Measurements from ENCODE around the gene REXO4. TPM values are rescaled to one million over a fixed set of nuclear protein-coding genes. Genes with fewer than 3 reads are reported as not detected.

The REXO4 gene
- total and polyA plus RNA-seq, 2 of the 13 experiments (the other 11 are each of a cell fraction or from before 2014, with no cell fraction given): 18.5 to 30.4 TPM

- TF ChIP-seq, protein P1, sequence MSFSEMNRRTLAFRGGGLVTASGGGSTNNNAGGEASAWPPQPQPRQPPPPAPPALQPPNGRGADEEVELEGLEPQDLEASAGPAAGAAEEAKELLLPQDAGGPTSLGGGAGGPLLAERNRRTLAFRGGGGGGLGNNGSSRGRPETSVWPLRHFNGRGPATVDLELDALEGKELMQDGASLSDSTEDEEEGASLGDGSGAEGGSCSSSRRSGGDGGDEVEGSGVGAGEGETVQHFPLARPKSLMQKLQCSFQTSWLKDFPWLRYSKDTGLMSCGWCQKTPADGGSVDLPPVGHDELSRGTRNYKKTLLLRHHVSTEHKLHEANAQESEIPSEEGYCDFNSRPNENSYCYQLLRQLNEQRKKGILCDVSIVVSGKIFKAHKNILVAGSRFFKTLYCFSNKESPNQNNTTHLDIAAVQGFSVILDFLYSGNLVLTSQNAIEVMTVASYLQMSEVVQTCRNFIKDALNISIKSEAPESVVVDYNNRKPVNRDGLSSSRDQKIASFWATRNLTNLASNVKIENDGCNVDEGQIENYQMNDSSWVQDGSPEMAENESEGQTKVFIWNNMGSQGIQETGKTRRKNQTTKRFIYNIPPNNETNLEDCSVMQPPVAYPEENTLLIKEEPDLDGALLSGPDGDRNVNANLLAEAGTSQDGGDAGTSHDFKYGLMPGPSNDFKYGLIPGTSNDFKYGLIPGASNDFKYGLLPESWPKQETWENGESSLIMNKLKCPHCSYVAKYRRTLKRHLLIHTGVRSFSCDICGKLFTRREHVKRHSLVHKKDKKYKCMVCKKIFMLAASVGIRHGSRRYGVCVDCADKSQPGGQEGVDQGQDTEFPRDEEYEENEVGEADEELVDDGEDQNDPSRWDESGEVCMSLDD (CRISPR knock-in tag; IDR thresholded peaks at IDR 0.05; ENCODE audit: borderline replicate concordance): peak; percentile 84; the same call in 1 of the 2 replicates
- TF ChIP-seq CREBL2 (CRISPR knock-in tag; IDR thresholded peaks at IDR 0.05; ENCODE audit: borderline replicate concordance) (no peak), PATZ1 (CRISPR knock-in tag; IDR thresholded peaks at IDR 0.05) (peak; percentile 20; the same call in 1 of the 2 replicates), HMGXB3 (CRISPR knock-in tag; IDR thresholded peaks at IDR 0.05; ENCODE audit: borderline replicate concordance) (no peak), TEAD2 (CRISPR knock-in tag; IDR thresholded peaks at IDR 0.05) (no peak), ZSCAN9 (CRISPR knock-in tag; IDR thresholded peaks at IDR 0.05; ENCODE audit: borderline replicate concordance) (no peak), ARID2 (CRISPR knock-in tag; IDR thresholded peaks at IDR 0.05; ENCODE audit: borderline replicate concordance) (no peak), MXD3 (CRISPR knock-in tag; IDR thresholded peaks at IDR 0.05) (no peak), STAT6 (CRISPR knock-in tag; IDR thresholded peaks at IDR 0.05; ENCODE audit: borderline replicate concordance) (no peak), ZNF768 (CRISPR knock-in tag; IDR thresholded peaks at IDR 0.05) (no peak), ATF7 (IDR thresholded peaks at IDR 0.05) (no peak), ATF7 (CRISPR knock-in tag; IDR thresholded peaks at IDR 0.05) (no peak), PCBP2 (optimal IDR thresholded peaks at IDR 0.05; ENCODE audit: low read depth, low read length, poor library complexity, severe bottlenecking) (no peak), RXRB (CRISPR knock-in tag; IDR thresholded peaks at IDR 0.05; ENCODE audit: borderline replicate concordance) (no peak), ZNF672 (CRISPR knock-in tag; IDR thresholded peaks at IDR 0.05) (no peak), HOXA7 (CRISPR knock-in tag; IDR thresholded peaks at IDR 0.05) (no peak), ZNF766 (CRISPR knock-in tag; IDR thresholded peaks at IDR 0.05; ENCODE audit: borderline replicate concordance) (0 out of 2 replicates have a peak, but pooled peaks have one; percentile 30)
These were observed 42.6 kb downstream of the REXO4 start (continued) for GRCh38 chr9:133375116-133375723.
